HG03520 (cell line): Measurements from ENCODE around the gene RASL12.
"Not testable (repeated sequence)": the region's sequence is repeated elsewhere in the genome, so short reads cannot be mapped to it uniquely, and the experiment has no call there.

Source experiments
- ATAC-seq: cut with Tn5 transposase; IDR thresholded peaks from one replicate; pipeline ENCODE4 v1.9.1; 2021; ENCODE audit warnings: mild to moderate bottlenecking, moderate library complexity; ENCODE audit not compliant: unreplicated experiment

RASL12 gene

DNA sequence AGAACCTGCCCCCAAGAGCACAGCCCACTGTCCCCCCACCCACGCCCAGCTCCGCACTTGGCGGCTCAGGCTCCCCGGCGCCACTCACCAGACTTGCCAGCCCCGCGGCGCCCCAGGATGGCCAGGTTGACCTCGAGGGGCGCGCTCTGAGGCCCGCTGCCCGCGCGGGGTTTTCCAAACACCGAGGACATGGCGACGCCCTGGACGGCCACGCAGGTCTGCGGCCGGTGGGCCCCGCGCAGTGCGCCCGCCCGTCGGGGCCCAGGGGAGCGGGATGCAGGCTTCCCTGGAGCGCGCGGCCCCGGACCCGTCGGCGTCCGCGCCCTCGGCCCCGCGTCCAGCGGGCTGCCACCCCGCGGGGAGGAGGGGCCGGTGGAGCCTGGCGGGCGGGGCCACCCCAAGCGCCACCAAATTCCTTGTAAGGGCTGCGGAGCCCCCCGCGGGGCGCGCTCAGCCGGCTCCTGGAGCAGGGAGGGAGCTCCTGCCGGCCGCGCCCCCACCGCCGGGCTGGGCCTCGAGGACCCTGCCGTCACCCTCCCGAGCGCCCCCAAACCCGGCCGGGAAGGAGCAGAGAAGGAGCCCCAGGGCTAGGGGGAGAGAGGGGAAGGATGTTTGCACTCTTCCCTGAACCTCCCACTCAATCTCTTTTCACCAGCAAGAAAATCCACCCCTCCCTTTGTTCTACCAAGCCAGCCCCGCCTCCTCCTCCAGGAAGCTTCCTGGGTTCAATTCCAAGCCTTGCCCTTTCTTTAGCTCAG lies at the start of gene RASL12:
Gene RASL12 (minus strand): TSS at position 347 of the 758 bp plus-strand sequence. CDS start 156 bp downstream, at position 191.
- no peak for ATAC-seq

GRCh38 chr15:65115542-65115941 lies 47.8 kb upstream of the RASL12 start:
- no peak for ATAC-seq

GRCh38 chr15:65115086-65115485 lies 47.3 kb upstream of the RASL12 start, which contains the start of gene UBAP1L:
TSS of gene UBAP1L (minus strand) at chr15:65115200. CDS start at chr15:65106215, 8,985 bp downstream.
- ATAC-seq = no peak

DNA sequence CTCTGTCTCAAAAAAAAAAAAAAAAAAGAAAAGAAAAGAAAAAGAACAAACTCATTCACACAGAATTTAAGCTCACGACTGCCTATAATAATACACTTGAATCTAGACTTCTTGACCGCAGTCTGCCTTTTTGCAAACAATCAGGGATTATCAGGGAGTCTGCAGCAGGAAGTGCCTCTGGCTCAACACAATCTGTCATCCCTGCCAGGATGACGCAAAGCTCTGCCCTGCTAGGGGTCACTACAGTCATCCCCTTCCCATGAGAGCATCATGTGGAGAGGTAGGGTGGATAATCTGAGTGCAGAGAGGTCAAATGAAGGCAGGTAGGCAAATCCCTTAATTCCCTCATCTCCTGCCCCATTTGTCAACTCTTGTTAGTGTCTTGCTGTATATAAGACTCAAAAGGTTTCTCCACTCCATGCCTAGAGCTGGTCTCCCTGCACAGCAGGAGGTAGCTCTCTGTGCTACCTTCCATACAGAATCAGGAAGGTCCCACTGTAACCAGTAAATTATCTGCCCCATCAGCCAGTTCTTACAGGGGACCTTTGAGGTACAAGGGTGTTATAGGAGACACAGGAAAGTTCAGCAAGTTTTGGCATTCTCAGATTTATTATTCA lies 43.0 kb upstream of the RASL12 start:
- ATAC-seq = no peak

DNA sequence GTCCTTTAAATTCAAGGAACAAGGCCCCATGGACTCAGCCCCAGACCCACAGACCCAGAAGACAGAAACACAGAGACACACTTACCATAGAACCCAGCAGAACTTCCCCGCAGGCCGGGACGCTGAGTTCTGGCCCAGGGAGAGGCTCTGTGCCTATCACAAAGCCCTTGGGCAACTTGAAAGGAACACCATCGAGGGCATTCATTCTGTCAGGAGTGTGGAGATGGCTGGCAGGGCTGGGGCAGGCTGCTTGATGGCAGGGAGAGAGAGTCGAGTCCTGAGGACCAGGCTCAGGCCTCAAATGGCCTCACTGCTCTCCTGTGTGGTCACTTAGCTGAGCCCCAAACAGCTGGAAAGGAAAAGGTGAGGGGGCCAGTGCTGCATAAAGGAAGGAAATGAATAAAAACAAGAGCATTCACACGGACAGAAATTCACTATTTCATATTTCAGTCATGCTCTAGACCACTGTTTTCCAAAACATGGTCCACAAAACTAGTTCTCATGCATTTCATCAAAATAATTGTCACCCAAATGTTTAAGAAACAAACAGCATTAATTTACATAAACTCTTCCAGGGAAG lies 38.3 kb upstream of the RASL12 start:
- no peak for ATAC-seq

DNA sequence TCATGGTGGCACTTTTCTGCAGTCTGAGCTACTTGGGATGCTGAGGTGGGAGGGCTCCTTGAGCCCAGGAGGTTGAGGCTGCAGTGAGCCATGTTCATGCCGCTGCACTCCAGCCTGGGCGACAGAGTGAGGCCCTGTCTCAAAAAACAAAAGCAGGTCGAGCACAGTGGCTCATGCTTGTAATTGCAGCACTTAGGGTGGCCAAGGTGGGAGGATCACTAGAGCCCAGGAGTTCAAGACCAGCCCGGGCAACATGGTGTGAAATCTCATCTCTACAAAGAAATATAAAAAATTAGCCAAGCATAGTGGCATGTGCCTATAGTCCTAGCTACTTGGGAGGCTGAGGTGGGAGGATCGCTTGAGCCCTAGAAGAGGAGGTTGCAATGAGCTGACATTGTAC lies 37.2 kb upstream of the RASL12 start:
- ATAC-seq = no peak

GRCh38 chr15:65102912-65103311 lies 35.1 kb upstream of the RASL12 start:
- ATAC-seq = no peak

GRCh38 chr15:65101891-65102708 lies 34.3 kb upstream of the RASL12 start:
- no peak for ATAC-seq

- ATAC-seq = no peak
These were observed 33.7 kb upstream of the RASL12 start for GRCh38 chr15:65101411-65101890.

GRCh38 chr15:65100442-65100841 lies 32.7 kb upstream of the RASL12 start:
- no peak for ATAC-seq

- not testable (repeated sequence) for ATAC-seq
These were observed 32.0 kb upstream of the RASL12 start for GRCh38 chr15:65099801-65100200.

- no peak for ATAC-seq
These were observed 31.5 kb upstream of the RASL12 start for GRCh38 chr15:65099336-65099735.

GRCh38 chr15:65097651-65098263 lies 30.0 kb upstream of the RASL12 start:
- no peak for ATAC-seq

DNA sequence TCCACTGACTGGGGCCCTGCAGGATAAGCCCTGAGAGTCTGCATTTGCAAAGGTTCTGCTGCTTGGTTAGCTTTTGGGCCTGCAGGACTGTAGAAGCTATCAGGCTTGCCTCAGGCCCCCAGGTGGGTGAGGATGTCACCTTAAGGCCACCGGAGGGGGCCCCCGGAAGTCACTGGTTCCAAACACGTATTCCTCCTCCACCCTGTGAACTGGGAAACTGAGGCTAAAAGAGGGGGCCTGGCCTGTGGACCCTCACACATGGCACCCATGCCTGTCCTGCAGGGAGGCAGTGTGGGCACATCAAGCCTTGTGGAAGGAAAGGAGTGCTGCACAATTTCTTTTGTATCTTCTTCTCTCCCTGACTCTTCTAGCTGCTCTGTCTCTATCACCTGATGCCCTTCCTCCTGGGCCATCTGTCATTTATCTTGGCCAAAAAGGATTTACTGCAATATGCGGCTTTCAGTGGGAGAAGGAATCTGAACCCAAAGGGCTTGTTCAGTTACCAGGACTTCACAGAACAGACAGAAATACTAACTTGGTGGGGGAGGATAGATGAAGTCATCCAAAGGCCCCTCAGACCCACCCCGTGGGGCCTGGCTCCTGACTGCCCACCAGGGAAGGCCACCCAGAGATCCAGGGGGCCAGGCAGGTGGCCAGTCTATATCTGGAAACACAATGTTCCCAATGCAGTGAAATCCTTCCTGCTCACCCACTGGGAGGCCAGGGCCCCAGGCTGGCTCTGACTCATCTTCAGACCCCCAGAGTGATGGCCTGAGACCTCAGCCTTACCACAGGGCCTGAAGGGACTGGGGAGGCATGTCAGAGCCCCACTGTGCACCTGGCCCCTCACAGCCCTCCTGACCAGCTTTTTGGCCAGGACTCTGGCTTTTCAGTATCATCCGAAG lies 28.9 kb upstream of the RASL12 start:
- ATAC-seq = no peak

GRCh38 chr15:65095747-65096104 lies 27.9 kb upstream of the RASL12 start:
- no peak for ATAC-seq

GRCh38 chr15:65095011-65095746 lies 27.4 kb upstream of the RASL12 start:
- no peak for ATAC-seq

DNA sequence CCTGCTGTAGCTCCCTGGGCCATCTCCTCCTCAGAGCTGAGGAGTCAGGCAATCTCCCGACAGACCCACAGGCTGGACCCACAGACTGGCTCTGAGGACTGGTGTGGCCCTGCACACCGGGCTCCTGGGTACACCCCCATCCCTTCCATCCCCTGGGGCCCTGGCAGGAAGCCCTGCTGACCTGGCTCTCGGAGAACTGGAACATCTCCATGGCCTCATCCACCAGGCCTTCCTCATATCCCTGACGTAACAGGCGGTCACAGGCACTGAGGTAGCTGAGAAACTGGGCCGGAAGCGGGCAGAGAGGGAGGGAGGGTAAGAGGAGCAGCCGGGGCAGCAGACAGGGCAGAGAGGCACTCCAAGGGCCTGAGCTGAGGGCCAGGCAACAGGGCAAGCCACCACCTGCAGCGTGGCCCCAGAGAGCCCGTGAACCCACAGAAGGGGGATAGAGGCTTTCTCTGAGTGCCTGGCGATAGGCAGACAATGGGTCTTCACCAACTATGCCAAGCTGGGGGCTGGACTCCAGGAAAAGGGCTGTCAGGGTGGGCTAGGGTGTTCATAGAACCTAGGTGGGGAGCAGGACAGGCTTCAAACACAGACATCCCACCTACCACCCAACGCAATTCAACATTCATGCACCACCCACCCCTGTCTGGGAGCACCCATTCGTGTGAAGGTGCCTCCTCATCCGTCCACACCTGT lies 26.7 kb upstream of the RASL12 start:
- no peak for ATAC-seq

DNA sequence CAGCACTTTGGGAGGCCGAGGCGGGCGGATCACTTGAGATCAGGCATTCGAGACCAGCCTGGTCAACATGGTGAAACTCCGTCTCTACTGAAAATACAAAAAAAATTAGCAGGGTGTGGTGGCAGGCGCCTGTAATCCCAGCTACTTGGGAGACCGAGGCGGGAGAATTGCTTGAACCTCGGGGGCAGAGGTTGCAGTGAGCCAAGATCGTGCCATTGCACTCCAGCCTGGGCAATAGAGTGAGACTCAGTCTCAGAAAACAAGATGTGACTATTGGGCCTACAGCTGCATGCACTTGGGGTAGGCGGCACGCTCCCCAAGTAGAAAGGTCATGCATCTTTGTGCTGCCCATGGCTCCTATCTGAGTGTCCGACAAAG lies 26.0 kb upstream of the RASL12 start:
- ATAC-seq = not testable (repeated sequence)
